Transverse colon (tissue), 4 donors: ENCODE data around the gene CCDC60.
"Not testable (repeated sequence)": the region's sequence is repeated elsewhere in the genome, so short reads cannot be mapped to it uniquely, and the experiment has no call there.

Experiments used
- EP300 ChIP-seq: sonication (generic); formaldehyde crosslinking; IDR thresholded peaks from one replicate; pipeline ENCODE4 v1.6.1; 2017; ENCODE audit warnings: antibody characterized with exemption, low read depth
- POLR2A ChIP-seq: fragments of 450-650 bp; IDR thresholded peaks from one replicate; pipeline ENCODE4 v1.6.1; 2016; ENCODE audit warnings: antibody characterized with exemption, mild to moderate bottlenecking, moderate library complexity
- POLR2AphosphoS5 ChIP-seq, 3 donors: sonication (generic); formaldehyde crosslinking; IDR thresholded peaks; one replicate each; pipeline ENCODE4 v1.6.1; 2016; ENCODE audit warnings: antibody characterized with exemption in 3 of 3
- TF ChIP-seq, protein P1 (sequence below), 5 experiments: fragments of 200-600 bp in 3 of 5; fragments of 450-650 bp in 2 of 5; sonication (generic) in 3 of 5; IDR thresholded peaks; 1 replicate in 2 of 5; 2 replicates in 3 of 5; pipeline ENCODE4 v1.5.1; 2016 to 2017; ENCODE audit warnings: antibody characterized with exemption in 5 of 5, inconsistent platforms in 3 of 5, mild to moderate bottlenecking in 2 of 5, moderate library complexity in 1 of 5

DNA sequence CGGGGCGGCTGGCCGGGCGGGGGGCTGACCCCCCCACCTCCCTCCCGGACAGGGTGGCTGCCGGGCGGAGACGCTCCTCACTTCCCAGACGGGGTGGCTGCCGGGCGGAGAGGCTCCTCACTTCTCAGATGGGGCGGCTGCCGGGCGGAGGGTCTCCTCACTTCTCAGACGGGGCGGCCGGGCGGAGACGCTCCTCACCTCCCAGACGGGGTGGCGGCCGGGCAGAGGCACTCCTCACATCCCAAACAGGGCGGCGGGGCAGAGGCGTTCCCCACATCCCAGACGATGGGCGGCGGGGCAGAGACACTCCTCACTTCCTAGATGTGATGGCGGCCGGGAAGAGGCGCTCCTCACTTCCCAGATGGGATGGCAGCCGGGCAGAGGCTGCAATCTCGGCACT, 25.8 kb downstream of the CCDC60 start:
- TF ChIP-seq, protein P1, sequence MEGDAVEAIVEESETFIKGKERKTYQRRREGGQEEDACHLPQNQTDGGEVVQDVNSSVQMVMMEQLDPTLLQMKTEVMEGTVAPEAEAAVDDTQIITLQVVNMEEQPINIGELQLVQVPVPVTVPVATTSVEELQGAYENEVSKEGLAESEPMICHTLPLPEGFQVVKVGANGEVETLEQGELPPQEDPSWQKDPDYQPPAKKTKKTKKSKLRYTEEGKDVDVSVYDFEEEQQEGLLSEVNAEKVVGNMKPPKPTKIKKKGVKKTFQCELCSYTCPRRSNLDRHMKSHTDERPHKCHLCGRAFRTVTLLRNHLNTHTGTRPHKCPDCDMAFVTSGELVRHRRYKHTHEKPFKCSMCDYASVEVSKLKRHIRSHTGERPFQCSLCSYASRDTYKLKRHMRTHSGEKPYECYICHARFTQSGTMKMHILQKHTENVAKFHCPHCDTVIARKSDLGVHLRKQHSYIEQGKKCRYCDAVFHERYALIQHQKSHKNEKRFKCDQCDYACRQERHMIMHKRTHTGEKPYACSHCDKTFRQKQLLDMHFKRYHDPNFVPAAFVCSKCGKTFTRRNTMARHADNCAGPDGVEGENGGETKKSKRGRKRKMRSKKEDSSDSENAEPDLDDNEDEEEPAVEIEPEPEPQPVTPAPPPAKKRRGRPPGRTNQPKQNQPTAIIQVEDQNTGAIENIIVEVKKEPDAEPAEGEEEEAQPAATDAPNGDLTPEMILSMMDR (IDR thresholded peaks at IDR 0.05) = not testable (repeated sequence)
- TF ChIP-seq POLR2A; POLR2AphosphoS5 (IDR thresholded peaks at IDR 0.05); EP300: not testable (repeated sequence)
